H1 (cell line): ENCODE measurements around the gene CYP1A2. TPM values are rescaled to one million over a fixed set of nuclear protein-coding genes. Genes with fewer than 3 reads are reported as not detected.
A peak's percentile ranks its signal among the peaks of the same experiment; 100 is the strongest.

Experiments
- CTCF ChIA-PET: fragments of 300-600 bp; sonication (Branson Sonifier 250); formaldehyde crosslinking; loops from one replicate; lab custom pipeline; 2021; ENCODE audit not compliant: partially characterized antibody; lab: Charles Lee
- POLR2A ChIA-PET: fragments of 300-600 bp; sonication (Branson Sonifier 250); formaldehyde crosslinking; loops from one replicate; lab custom pipeline; 2021; ENCODE audit warnings: inconsistent platforms; ENCODE audit not compliant: partially characterized antibody; lab: Charles Lee
- DNase-seq, 2 experiments: peaks; one replicate each; pipeline versions ENCODE4 v3.0.0 to v3.0.0-alpha.2; 2010 to 2022; ENCODE audit warnings: low spot score in 2 of 2, low read depth in 1 of 2, mixed read lengths in 1 of 2
- FAIRE-seq: peaks from 2 replicates; lab custom pipeline; 2011; peaks lifted over from hg19 to GRCh38; lab: Jason Lieb, UNC
- H2AFZ ChIP-seq: 2 replicates; pipeline ENCODE4 v1.8.1; 2012; ENCODE audit warnings: low read length, inconsistent platforms
- H2AK5ac ChIP-seq: 2 replicates; pipeline ENCODE4 v1.6.1; 2013; ENCODE audit warnings: low read depth, low read length
- H2BK120ac ChIP-seq: replicated peaks from 2 replicates; pipeline ENCODE3; 2013; ENCODE audit warnings: low read depth, low read length, inconsistent platforms
- H2BK12ac ChIP-seq: 2 replicates; pipeline ENCODE4 v1.6.1; 2013; ENCODE audit warnings: low read depth, low read length
- H2BK15ac ChIP-seq: 2 replicates; pipeline ENCODE4 v1.6.1; 2013; ENCODE audit warnings: low read length
- H2BK20ac ChIP-seq: 2 replicates; pipeline ENCODE4 v1.6.1; 2013; ENCODE audit warnings: low read length
- H2BK5ac ChIP-seq: 2 replicates; pipeline ENCODE4 v1.6.1; 2013; ENCODE audit warnings: low read depth, low read length
- H3K14ac ChIP-seq: 2 replicates; pipeline ENCODE4 v1.6.1; 2013; ENCODE audit warnings: inconsistent platforms; ENCODE audit not compliant: insufficient read length
- H3K18ac ChIP-seq: 2 replicates; pipeline ENCODE4 v1.6.1; 2013; ENCODE audit warnings: low read length; ENCODE audit errors: extremely low read depth
- H3K23ac ChIP-seq: 2 replicates; pipeline ENCODE4 v1.6.1; 2013; ENCODE audit warnings: inconsistent platforms; ENCODE audit not compliant: insufficient read length
- H3K23me2 ChIP-seq: 2 replicates; pipeline ENCODE4 v1.6.1; 2013; ENCODE audit warnings: low read depth, low read length
- H3K27ac ChIP-seq: 2 replicates; pipeline ENCODE4 v1.6.1; 2011; ENCODE audit warnings: low read depth, low read length, inconsistent platforms
- H3K27me3 ChIP-seq, 4 experiments: replicated peaks in 1 of 4; 1 replicate in 1 of 4; 2 replicates in 3 of 4; pipeline versions ENCODE4 v1.6.1 to v1.8.1; 2011 to 2013; ENCODE audit warnings: low read length in 3 of 4, mild to moderate bottlenecking in 3 of 4, inconsistent platforms in 2 of 4, mixed read lengths in 2 of 4, moderate library complexity in 1 of 4; ENCODE audit not compliant: control insufficient read depth in 3 of 4, insufficient read depth in 3 of 4; ENCODE audit errors: extremely low read depth in 1 of 4
- H3K36me3 ChIP-seq, 4 experiments: 2 replicates each; pipeline versions ENCODE4 v1.6.1 to v1.8.1; 2011 to 2013; ENCODE audit warnings: mild to moderate bottlenecking in 4 of 4, low read length in 3 of 4, moderate library complexity in 2 of 4, control low read depth in 1 of 4, inconsistent platforms in 1 of 4; ENCODE audit not compliant: insufficient read depth in 4 of 4, control insufficient read depth in 2 of 4
- H3K4ac ChIP-seq: replicated peaks from 2 replicates; pipeline ENCODE3; 2013; ENCODE audit warnings: low read length, low read depth, mixed read lengths, inconsistent platforms; ENCODE audit not compliant: insufficient read length
- H3K4me1 ChIP-seq, 4 experiments: replicated peaks in 1 of 4; 1 replicate in 1 of 4; 2 replicates in 3 of 4; pipeline versions ENCODE4 v1.6.1 to v1.8.1; 2011 to 2013; ENCODE audit warnings: low read length in 3 of 4, inconsistent platforms in 2 of 4, mixed read lengths in 1 of 4; ENCODE audit not compliant: insufficient read depth in 4 of 4, control insufficient read depth in 3 of 4
- H3K4me2 ChIP-seq, 2 experiments: 2 replicates each; pipeline versions ENCODE4 v1.6.1 to v1.8.1; 2011 to 2013; ENCODE audit warnings: low read depth in 2 of 2, low read length in 2 of 2, control low read depth in 1 of 2, inconsistent platforms in 1 of 2, mild to moderate bottlenecking in 1 of 2; ENCODE audit not compliant: insufficient read depth in 1 of 2
- H3K4me3 ChIP-seq, 4 experiments: fragments of 200-600, 300-600 bp in 1 of 4; sonication (generic), shearing (Covaris generic), sonication (Bioruptor Twin) in 1 of 4; 2 replicates each; pipeline versions ENCODE4 v1.5.1 to v1.8.1; 2011 to 2016; ENCODE audit warnings: low read length in 4 of 4, low read depth in 3 of 4, control low read depth in 2 of 4, inconsistent platforms in 2 of 4, mild to moderate bottlenecking in 2 of 4, mixed read lengths in 1 of 4, moderate library complexity in 1 of 4; ENCODE audit not compliant: insufficient read depth in 2 of 4; ENCODE audit errors: extremely low read depth in 1 of 4
- H3K56ac ChIP-seq: replicated peaks from 2 replicates; pipeline ENCODE3; 2013; ENCODE audit warnings: low read depth, mild to moderate bottlenecking, mixed read lengths, low read length, inconsistent platforms; ENCODE audit not compliant: insufficient read length
- H3K79me1 ChIP-seq: 2 replicates; pipeline ENCODE4 v1.6.1; 2013; ENCODE audit warnings: low read depth, low read length, control low read depth
- H3K79me2 ChIP-seq, 2 experiments: 2 replicates each; pipeline versions ENCODE4 v1.6.1 to v1.8.1; 2012 to 2013; ENCODE audit warnings: low read length in 2 of 2, mild to moderate bottlenecking in 2 of 2, inconsistent platforms in 1 of 2; ENCODE audit not compliant: insufficient read depth in 2 of 2, control insufficient read depth in 1 of 2
- H3K9ac ChIP-seq, 4 experiments: replicated peaks in 1 of 4; 1 replicate in 1 of 4; 2 replicates in 3 of 4; pipeline versions ENCODE4 v1.6.1 to v1.8.1; 2011 to 2013; ENCODE audit warnings: low read depth in 3 of 4, low read length in 3 of 4, control low read depth in 2 of 4, mild to moderate bottlenecking in 2 of 4, moderate library complexity in 2 of 4, inconsistent platforms in 1 of 4; ENCODE audit errors: extremely low read depth in 1 of 4
- H3K9me3 ChIP-seq, 2 experiments: 2 replicates each; pipeline versions ENCODE4 v1.6.1 to v1.8.1; 2012 to 2013; ENCODE audit warnings: mild to moderate bottlenecking in 2 of 2, moderate library complexity in 2 of 2, control low read depth in 1 of 2, inconsistent platforms in 1 of 2, low read depth in 1 of 2, low read length in 1 of 2, mixed read lengths in 1 of 2; ENCODE audit not compliant: insufficient read depth in 2 of 2
- H4K20me1 ChIP-seq, 2 experiments: replicated peaks in 1 of 2; 2 replicates each; pipeline versions ENCODE3 to v1.8.1; 2011 to 2013; ENCODE audit warnings: inconsistent platforms in 2 of 2, low read length in 2 of 2, mild to moderate bottlenecking in 1 of 2; ENCODE audit not compliant: insufficient read depth in 2 of 2, control insufficient read depth in 1 of 2
- H4K5ac ChIP-seq: 2 replicates; pipeline ENCODE4 v1.6.1; 2013; ENCODE audit warnings: low read length, low read depth, mixed read lengths, inconsistent platforms; ENCODE audit not compliant: insufficient read length
- H4K8ac ChIP-seq: 2 replicates; pipeline ENCODE4 v1.8.0; 2013; ENCODE audit warnings: mild to moderate bottlenecking, moderate library complexity, low read length, inconsistent platforms; ENCODE audit not compliant: insufficient read depth; ENCODE audit errors: extremely low read depth
- H4K91ac ChIP-seq: replicated peaks from 2 replicates; pipeline ENCODE3; 2013; ENCODE audit warnings: low read length, mixed read lengths, inconsistent platforms; ENCODE audit not compliant: insufficient read length
- KDM4A ChIP-seq: IDR thresholded peaks from one replicate; pipeline ENCODE4 v1.7.1; 2012; ENCODE audit warnings: low read depth, mild to moderate bottlenecking, moderate library complexity, low read length, inconsistent platforms; ENCODE audit not compliant: severe bottlenecking
- MAFK ChIP-seq: IDR thresholded peaks from 2 replicates; pipeline ENCODE4 v1.6.1; 2012; ENCODE audit warnings: low read depth, mild to moderate bottlenecking, improper control_type of control experiment, low read length
- POU5F1 ChIP-seq: IDR thresholded peaks from 2 replicates; pipeline ENCODE4 v1.6.1; 2011; ENCODE audit warnings: low read depth, mild to moderate bottlenecking, low read length, moderate library complexity
- RXRA ChIP-seq: IDR thresholded peaks from 2 replicates; pipeline ENCODE4 v1.6.1; 2011; ENCODE audit warnings: low read depth, mild to moderate bottlenecking, low read length, moderate library complexity; ENCODE audit not compliant: insufficient read depth
- SP1 ChIP-seq: IDR thresholded peaks from 2 replicates; pipeline ENCODE4 v1.6.1; 2011; ENCODE audit warnings: low read depth, low read length
- SP2 ChIP-seq: IDR thresholded peaks from 2 replicates; pipeline ENCODE4 v1.6.1; 2012; ENCODE audit warnings: mild to moderate bottlenecking, low read length, inconsistent platforms
- SUZ12 ChIP-seq: fragments of 200-600 bp; sonication (generic); IDR thresholded peaks from 2 replicates; pipeline ENCODE4 v1.6.1; 2012; ENCODE audit warnings: mild to moderate bottlenecking, inconsistent platforms, low read length, moderate library complexity, mixed read lengths
- TAF1 ChIP-seq: IDR thresholded peaks from 2 replicates; pipeline ENCODE4 v1.6.1; 2011; ENCODE audit warnings: mild to moderate bottlenecking, low read depth, low read length
- ZNF274 ChIP-seq: IDR thresholded peaks from 2 replicates; pipeline ENCODE4 v1.7.0; 2012; ENCODE audit warnings: low read length, borderline replicate concordance; ENCODE audit errors: extremely low read depth
- WGBS, 2 experiments: shearing (Covaris generic) in 1 of 2; methylation state at CpG; one replicate each; pipeline versions ENCODE4 v1.1.6 to v1.1.7; 2013 to 2015; ENCODE audit warnings: low lambda C conversion rate in 2 of 2, mixed read lengths in 2 of 2, inconsistent platforms in 1 of 2, low coverage in 1 of 2, missing lambda C conversion rate in 1 of 2; ENCODE audit not compliant: insufficient replicate concordance in 2 of 2, insufficient coverage in 1 of 2, insufficient read length in 1 of 2; ENCODE audit errors: extremely low coverage in 1 of 2, missing lambda C conversion rate in 1 of 2; 5-methylcytosine and 5-hydroxymethylcytosine counted together
- polyA plus RNA-seq, 7 experiments: library from polyadenylated mRNA; depleted of rRNA in 3 of 7; stranded (reverse) in 5 of 7; unstranded in 2 of 7; fragments of >200 nt in 5 of 7; fragments of 200-250 nt in 2 of 7; gene quantifications; 1 replicate in 5 of 7; 2 replicates in 1 of 7; 4 replicates in 1 of 7; pipeline versions ENCODE4 v1.2.1 to v1.2.3, GENCODE V29; 2011 to 2013; ENCODE audit warnings: missing spikeins in 2 of 7, mixed read lengths in 2 of 7
- total RNA-seq: library from RNA; stranded (reverse); fragmentation: NEBNext Ultra II Directional; extraction: Animal tissue kit (Norgen Biotek cat#: 25700); gene quantifications from 2 replicates; pipeline ENCODE4 v1.2.1, GENCODE V29; 2021

Gene CYP1A2
- total and polyA plus RNA-seq, 2 of the 8 experiments (the other 6 are each of a cell fraction or from before 2014, with no cell fraction given) = not detected

DNA sequence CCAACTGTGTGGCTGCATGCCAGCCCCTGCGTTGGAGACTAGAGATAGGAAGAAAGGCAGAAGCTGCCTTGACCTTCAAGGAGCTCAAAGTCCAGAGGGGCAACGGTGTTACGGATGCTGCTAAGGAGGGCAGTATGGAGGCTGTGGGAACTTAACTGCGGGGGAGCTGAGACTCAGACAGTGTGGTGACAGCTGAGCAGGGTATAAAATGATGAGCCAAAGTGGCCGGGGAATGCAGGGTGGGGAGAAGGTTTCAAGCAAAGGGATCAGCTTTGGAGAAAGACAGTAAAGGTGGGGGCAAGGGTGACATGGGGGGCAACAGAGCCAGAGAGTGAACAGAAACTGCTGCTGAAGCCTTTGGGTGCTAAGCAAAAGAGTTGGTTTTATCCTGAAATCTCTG is 6.2 kb upstream of the CYP1A2 start:
- H2BK15ac ChIP-seq = 0 out of 2 replicates have a peak overlapping the region, but pooled peaks have one; percentile 61
- FAIRE-seq = no peak

More for the DNA sequence above, 6.2 kb upstream of the CYP1A2 start:
- 91% methylated on average over 5 of the region's 5 CpGs; no CpG with 5 or more reads in 1 of the 2 experiments for WGBS, 2 experiments
- no peak overlapping the region for H4K91ac ChIP-seq
- no peak overlapping the region for H3K4me3 ChIP-seq
- H4K20me1 ChIP-seq = peaks cover 0 to 1% of the 10 kb centered on the region in 2 experiments
- no peak overlapping the region for H2AFZ ChIP-seq
- H3K14ac ChIP-seq = no peak overlapping the region
- no peak overlapping the region for H3K4me2 ChIP-seq
- no peak overlapping the region for H2BK5ac ChIP-seq
- ChIA-PET POLR2A (interaction anchor here (2.1 to 2.6 kb wide), 2 partner anchors 17 to 18 kb away, joined by 6 to 8 read pairs; partner anchors contain the start of gene CYP1A1), CTCF (interaction anchor here (0.6 to 1.8 kb wide), 4 partner anchors 26 to 702 kb away, joined by 3 to 7 read pairs (median 5); no protein-coding TSS in a partner anchor)
- H3K9me3 ChIP-seq = no peaks in the 10 kb centered on the region
- H3K4me1 ChIP-seq = no peaks in the 10 kb centered on the region
- H3K9ac ChIP-seq = no peak overlapping the region
- no peaks in the 10 kb centered on the region for H3K23me2 ChIP-seq
- H3K27ac ChIP-seq = no peak overlapping the region
- DNase-seq = no peak
- H3K79me2 ChIP-seq = no peaks in the 10 kb centered on the region
- H2BK20ac ChIP-seq = no peak overlapping the region
- no peak overlapping the region for H2BK120ac ChIP-seq
- no peak overlapping the region for H2AK5ac ChIP-seq
- no peak overlapping the region for H3K4ac ChIP-seq
- no peak overlapping the region for H4K5ac ChIP-seq
- H3K36me3 ChIP-seq = no peaks in the 10 kb centered on the region
- no peak overlapping the region for H4K8ac ChIP-seq
- H3K27me3 ChIP-seq = peaks cover 0 to 3% (median 0%) of the 10 kb centered on the region in 4 experiments; a peak in 1 of 7 replicates
- TF ChIP-seq SUZ12 = no peak
- no peak for TF ChIP-seq SP2
- no peak for TF ChIP-seq KDM4A
- no peak for TF ChIP-seq ZNF274
- no peak for TF ChIP-seq POU5F1
- TF ChIP-seq TAF1 = no peak
- TF ChIP-seq RXRA = no peak
- TF ChIP-seq SP1 = no peak
- TF ChIP-seq MAFK = no peak
- no peak overlapping the region for H3K18ac ChIP-seq
- no peak overlapping the region for H2BK12ac ChIP-seq
- H3K23ac ChIP-seq = no peak overlapping the region
- no peak overlapping the region for H3K56ac ChIP-seq
- H3K79me1 ChIP-seq = no peaks in the 10 kb centered on the region
